Activated CD4-positive, alpha-beta T cell treated with anti-CD3 and anti-CD28 coated beads for 36 hours (primary cell): ENCODE data around the gene SFXN2. TPM values are rescaled to one million over a fixed set of nuclear protein-coding genes. Genes with fewer than 3 reads are reported as not detected.

Experiments used
- ATAC-seq: fragments of 200-7000 bp; cut with Tn5 transposase; one replicate; pipeline ENCODE4 v1.10.0; 2021; ENCODE audit warnings: mild to moderate bottlenecking, moderate library complexity
- CTCF ChIA-PET: fragments of 350-600 bp; sonication (Branson Sonifier 250); formaldehyde crosslinking; loops from one replicate; lab custom pipeline; 2021; ENCODE audit warnings: antibody characterized with exemption; lab: Charles Lee
- POLR2A ChIA-PET: fragments of 350-600 bp; sonication (Branson Sonifier 250); formaldehyde crosslinking; loops from one replicate; lab custom pipeline; 2021; ENCODE audit warnings: antibody characterized with exemption, inconsistent platforms; lab: Charles Lee
- DNase-seq: peaks from one replicate; pipeline ENCODE4 v3.0.0-alpha.2; 2020
- H3K27ac Mint-ChIP-seq: one replicate; pipeline ENCODE4 v1.8.0; 2021; ENCODE audit warnings: mixed read lengths
- H3K27me3 Mint-ChIP-seq: one replicate; pipeline ENCODE4 v1.8.0; 2021; ENCODE audit warnings: mixed read lengths
- H3K36me3 Mint-ChIP-seq: one replicate; pipeline ENCODE4 v1.8.0; 2021; ENCODE audit warnings: low read depth, mixed read lengths
- H3K4me1 Mint-ChIP-seq: one replicate; pipeline ENCODE4 v1.8.0; 2021; ENCODE audit warnings: mixed read lengths
- H3K4me3 Mint-ChIP-seq: one replicate; pipeline ENCODE4 v1.8.0; 2021; ENCODE audit warnings: mild to moderate bottlenecking, moderate library complexity, mixed read lengths
- H3K9me3 Mint-ChIP-seq: one replicate; pipeline ENCODE4 v1.8.0; 2021; ENCODE audit warnings: low read depth, mixed read lengths
- intact Hi-C, 2 experiments: fragments of 100-400 bp; cut with DNase I in 1 of 2; cut with micrococcal nuclease in 1 of 2; formaldehyde crosslinking; loops; one replicate each; pipeline versions ENCODE4 v1.14.2 to v1.15.1; 2022 to 2024; cut with DNase I, micrococcal nuclease
- total RNA-seq, 2 experiments: library from RNA; stranded (reverse); gene quantifications; one replicate each; pipeline ENCODE4 v1.2.3, GENCODE V29; 2021

Gene SFXN2
- total RNA-seq, 2 experiments from 2014 or later = 18.2 to 20.7 TPM

DNA sequence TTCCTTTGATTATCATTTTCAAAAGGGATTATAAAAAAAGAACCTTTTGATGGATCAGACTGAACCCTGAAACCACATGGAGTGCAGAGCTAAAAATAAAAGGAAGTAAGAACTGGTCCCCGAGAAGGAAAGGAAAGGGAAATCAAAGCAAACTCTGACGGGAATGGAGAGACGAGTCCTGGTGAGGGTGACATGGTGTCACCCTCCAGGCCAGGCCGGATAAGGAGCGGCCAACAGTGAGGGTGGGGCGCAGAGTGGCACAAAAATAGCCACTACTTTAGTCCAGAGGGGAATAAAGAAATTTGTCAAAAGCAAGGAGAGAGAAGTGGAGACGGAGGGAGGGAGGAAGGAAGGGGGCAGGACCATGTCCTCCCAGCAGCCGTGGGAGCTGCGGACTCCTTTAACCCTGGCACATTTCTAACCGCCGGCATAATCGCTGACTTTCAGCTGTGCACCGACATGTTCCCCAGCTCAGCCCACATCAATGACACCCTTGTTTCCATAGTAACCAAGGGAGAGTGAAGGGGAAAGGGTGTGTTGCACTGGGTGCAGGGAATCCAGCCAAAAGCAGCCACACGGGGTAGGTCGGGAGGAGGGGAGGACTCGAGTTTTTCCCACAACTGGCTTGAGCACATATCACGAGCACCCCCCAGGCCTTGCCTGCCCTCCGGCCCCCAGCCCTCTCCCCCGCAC is 40.5 kb upstream of the SFXN2 start:
- Mint-ChIP-seq H3K27ac (peak overlapping the region; percentile 55), H3K27me3 (no peaks in the 10 kb centered on the region), H3K36me3 (no peaks in the 10 kb centered on the region), H3K4me3 (peak overlapping the region; percentile 63), H3K9me3 (no peaks in the 10 kb centered on the region), H3K4me1 (peaks cover 43% of the 10 kb centered on the region)
- intact Hi-C loops = loop anchor here (1.0 to 2.0 kb wide), 3 partner anchors 28 to 69 kb away; partner anchors contain the start of genes ARL3 (in 1 of the 2), SFXN2 (in 1 of the 2) and WBP1L (in 1 of the 2)
- peak; percentile 81 for DNase-seq
- POLR2A ChIA-PET = interaction anchor here (0.9 to 1.2 kb wide), 2 partner anchors 28 to 34 kb away, joined by 5 read pairs; no protein-coding TSS in a partner anchor
- CTCF ChIA-PET = interaction anchor here (0.5 to 3.9 kb wide), 12 partner anchors 10 to 442 kb away, joined by 3 to 22 read pairs (median 3); partner anchors contain the start of genes ARL3 and TRIM8
- ATAC-seq = peak; percentile 93

DNA sequence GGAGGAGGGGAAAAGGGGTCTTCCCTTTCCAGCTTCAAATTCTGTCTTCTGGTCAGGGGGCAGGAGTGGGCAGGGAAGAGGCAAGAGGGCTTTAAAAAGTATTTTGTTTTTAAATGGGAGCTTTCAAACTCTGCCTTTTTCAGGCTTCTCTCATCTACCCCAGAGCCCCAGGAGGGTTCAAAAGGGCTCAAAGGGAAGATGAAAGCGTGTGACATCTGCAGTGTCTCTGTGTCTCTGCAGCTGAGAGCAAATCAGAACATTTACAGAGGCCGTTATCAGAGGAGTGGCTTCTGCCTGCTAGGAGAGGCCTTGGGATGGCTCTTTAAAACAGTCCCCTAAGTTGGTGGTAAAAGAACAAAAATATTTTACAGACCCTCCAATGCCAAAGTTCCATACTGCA is 39.9 kb upstream of the SFXN2 start:
- H3K27ac Mint-ChIP-seq = no peak overlapping the region
- DNase-seq (no peak), ATAC-seq (peak; percentile 47)
- peak overlapping the region; percentile 63 for H3K4me3 Mint-ChIP-seq
- H3K27me3 Mint-ChIP-seq = no peaks in the 10 kb centered on the region
- no peaks in the 10 kb centered on the region for H3K36me3 Mint-ChIP-seq
- peaks cover 43% of the 10 kb centered on the region for H3K4me1 Mint-ChIP-seq
- POLR2A ChIA-PET = interaction anchor here (1.0 to 1.2 kb wide), 2 partner anchors 10 to 28 kb away, joined by 3 to 5 read pairs; no protein-coding TSS in a partner anchor
- CTCF ChIA-PET = interaction anchor here (1.0 to 3.9 kb wide), 7 partner anchors 10 to 443 kb away, joined by 3 to 22 read pairs (median 5); partner anchors contain the start of genes ARL3 and TRIM8
- intact Hi-C loops = loop anchor here (1.0 to 2.0 kb wide), 3 partner anchors 28 to 68 kb away; partner anchors contain the start of genes ARL3 (in 1 of the 2), SFXN2 (in 1 of the 2) and WBP1L (in 1 of the 2)
- no peaks in the 10 kb centered on the region for H3K9me3 Mint-ChIP-seq

DNA sequence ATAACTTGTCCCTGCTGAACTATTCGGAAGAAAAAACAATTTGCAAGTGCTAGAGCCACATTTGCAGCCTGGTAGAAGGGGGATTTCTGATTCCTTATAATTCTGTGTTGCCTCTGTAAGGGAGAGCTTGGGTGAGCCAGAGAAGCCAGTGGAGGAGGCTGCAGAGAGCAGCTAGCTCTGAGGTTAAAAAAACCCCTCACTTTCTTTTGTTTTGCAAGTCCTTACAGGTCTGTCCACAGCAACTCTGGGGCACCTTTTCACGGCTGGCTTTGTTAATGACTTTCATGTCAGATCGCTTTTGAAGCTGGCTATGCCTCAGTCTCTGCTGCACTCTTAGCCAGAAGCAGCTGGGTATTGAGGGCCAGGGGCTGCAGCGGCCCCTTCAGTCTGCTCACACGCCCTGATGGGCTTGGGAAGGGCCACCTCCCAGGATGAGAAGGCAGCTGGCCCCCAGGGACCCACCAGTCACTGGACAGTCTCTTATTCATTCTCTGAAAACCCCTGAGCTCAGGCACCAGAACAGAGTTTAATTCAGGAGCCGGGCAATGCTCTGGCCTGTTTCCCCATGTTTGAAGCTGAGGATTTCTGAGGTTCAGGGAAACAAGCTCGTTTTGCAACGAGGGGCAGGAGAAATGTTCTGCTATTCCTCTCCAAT is 39.3 kb upstream of the SFXN2 start:
- intact Hi-C loops = loop anchor here (2.0 to 5.0 kb wide), 2 partner anchors 37 to 68 kb away; partner anchors contain the start of genes ARL3 (in 1 of the 2), SFXN2 (in 1 of the 2) and WBP1L (in 1 of the 2)
- Mint-ChIP-seq H3K36me3 (no peaks in the 10 kb centered on the region), H3K27me3 (no peaks in the 10 kb centered on the region), H3K4me3 (peak overlapping the region; percentile 63), H3K4me1 (peaks cover 43% of the 10 kb centered on the region), H3K9me3 (no peaks in the 10 kb centered on the region), H3K27ac (no peak overlapping the region)
- no peak for ATAC-seq
- ChIA-PET POLR2A (interaction anchor here (1.0 to 1.2 kb wide), 2 partner anchors 10 to 29 kb away, joined by 3 to 5 read pairs; no protein-coding TSS in a partner anchor), CTCF (interaction anchor here (0.6 to 3.9 kb wide), 12 partner anchors 9 to 60 kb away, joined by 3 to 22 read pairs (median 3); partner anchors contain the start of genes ARL3 and TRIM8)
- DNase-seq = no peak

DNA sequence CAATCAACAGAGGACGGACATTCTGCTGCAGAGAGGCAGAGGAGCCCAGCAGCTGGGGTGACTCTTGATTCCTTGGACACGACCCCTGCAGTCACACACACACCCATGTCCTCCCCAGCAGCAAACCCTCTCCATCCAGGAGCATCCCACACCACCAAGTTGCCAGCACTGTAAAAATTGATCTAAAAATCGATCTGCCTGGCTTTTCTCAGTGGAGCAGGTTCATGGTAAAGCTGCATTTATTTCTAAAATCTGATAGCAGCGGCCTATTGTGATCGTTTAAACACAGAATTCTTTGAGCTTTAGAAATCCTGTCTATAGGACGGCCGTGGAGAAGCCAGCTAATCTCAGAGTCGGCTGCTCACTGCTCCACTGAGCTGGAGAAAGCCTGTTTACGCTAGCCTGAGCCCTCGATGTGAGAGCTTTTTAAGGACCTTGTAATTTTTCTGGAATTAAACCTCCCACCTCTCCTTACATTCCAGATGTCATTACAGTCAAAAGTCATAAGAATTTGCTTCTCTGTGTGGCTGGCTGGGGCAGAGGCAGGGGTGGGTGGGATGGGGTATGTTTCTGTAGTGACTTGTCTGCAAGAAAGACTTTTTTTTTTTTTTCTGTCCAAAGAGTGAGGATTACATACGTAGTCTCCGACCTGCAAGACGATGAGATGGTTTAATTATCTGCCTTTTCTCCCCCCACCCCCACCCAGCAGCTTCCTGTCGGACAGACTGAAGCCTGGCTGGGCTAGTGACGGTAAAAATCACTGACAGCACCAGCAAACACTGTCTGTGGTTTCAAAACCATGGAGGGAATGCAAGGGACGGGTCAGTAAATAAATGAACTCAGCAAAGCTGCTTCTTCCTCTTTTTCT is 38.5 kb upstream of the SFXN2 start:
- H3K27me3 Mint-ChIP-seq = no peaks in the 10 kb centered on the region
- DNase-seq (no peak), ATAC-seq (no peak)
- H3K4me1 Mint-ChIP-seq = peaks cover 43% of the 10 kb centered on the region
- ChIA-PET CTCF (interaction anchor here (0.6 to 3.9 kb wide), 12 partner anchors 8 to 215 kb away, joined by 3 to 22 read pairs (median 4); partner anchors contain the start of gene ARL3), POLR2A (interaction anchor here (0.7 to 1.2 kb wide), 2 partner anchors 9 to 30 kb away, joined by 5 read pairs; no protein-coding TSS in a partner anchor)
- intact Hi-C loops = loop anchor here (2.0 to 5.0 kb wide), 2 partner anchors 36 to 67 kb away; partner anchors contain the start of genes ARL3 (in 1 of the 2), SFXN2 (in 1 of the 2) and WBP1L (in 1 of the 2)
- H3K36me3 Mint-ChIP-seq = no peaks in the 10 kb centered on the region
- no peak overlapping the region for H3K27ac Mint-ChIP-seq
- no peak overlapping the region for H3K4me3 Mint-ChIP-seq
- H3K9me3 Mint-ChIP-seq = no peaks in the 10 kb centered on the region

DNA sequence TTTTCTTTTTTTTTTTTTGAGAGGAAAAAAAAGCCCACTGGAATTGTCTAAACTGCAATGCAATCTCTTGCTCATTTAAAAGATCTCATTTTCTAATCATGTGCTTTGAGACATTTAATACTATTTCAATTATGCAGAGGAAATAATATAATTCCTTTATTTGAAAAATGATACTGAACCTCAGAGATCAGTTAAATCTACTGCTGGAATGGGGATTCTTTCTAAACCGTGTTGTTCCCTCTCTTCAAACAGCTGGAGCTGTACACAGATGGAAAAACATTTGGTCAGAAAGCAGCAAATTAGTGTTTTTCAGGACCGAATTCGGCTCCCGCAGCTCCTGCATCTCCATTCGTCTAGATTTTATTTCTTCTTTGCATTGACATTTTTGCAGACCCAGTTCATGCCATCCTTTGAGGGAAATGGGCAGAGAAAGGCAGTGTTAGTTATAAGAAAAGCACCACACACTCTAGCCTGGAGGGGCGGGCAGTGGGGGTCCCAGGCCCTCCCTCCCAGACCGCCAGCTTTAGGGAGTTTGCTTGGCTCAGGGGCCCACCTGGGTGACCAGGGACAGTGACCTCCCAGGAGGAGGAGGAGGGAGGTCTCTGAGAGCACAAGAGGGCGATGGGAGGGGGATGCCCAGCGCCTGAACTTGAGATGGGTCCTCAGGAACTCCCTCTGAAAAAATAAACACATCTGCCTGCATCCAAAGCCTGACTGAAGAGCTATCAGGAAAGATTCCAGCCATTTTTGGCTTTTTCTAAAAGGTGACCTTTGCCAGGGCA is 37.7 kb upstream of the SFXN2 start:
- DNase-seq (no peak), ATAC-seq (no peak)
- H3K4me1 Mint-ChIP-seq = peaks cover 48% of the 10 kb centered on the region
- intact Hi-C loops = loop anchor here in 1 of 2 experiments (5.0 kb wide), 1 partner anchor 36 kb away; the partner anchor contains the start of genes ARL3 and SFXN2
- ChIA-PET POLR2A (interaction anchor here (0.7 to 1.1 kb wide), 2 partner anchors 10 to 32 kb away, joined by 3 to 5 read pairs; partner anchors contain the start of gene TRIM8), CTCF (interaction anchor here (0.6 to 3.9 kb wide), 7 partner anchors 8 to 216 kb away, joined by 3 to 22 read pairs (median 4); partner anchors contain the start of gene ARL3)
- no peaks in the 10 kb centered on the region for H3K27me3 Mint-ChIP-seq
- no peaks in the 10 kb centered on the region for H3K9me3 Mint-ChIP-seq
- peak overlapping the region; percentile 30 for H3K27ac Mint-ChIP-seq
- no peak overlapping the region for H3K4me3 Mint-ChIP-seq
- peaks cover 5% of the 10 kb centered on the region for H3K36me3 Mint-ChIP-seq

DNA sequence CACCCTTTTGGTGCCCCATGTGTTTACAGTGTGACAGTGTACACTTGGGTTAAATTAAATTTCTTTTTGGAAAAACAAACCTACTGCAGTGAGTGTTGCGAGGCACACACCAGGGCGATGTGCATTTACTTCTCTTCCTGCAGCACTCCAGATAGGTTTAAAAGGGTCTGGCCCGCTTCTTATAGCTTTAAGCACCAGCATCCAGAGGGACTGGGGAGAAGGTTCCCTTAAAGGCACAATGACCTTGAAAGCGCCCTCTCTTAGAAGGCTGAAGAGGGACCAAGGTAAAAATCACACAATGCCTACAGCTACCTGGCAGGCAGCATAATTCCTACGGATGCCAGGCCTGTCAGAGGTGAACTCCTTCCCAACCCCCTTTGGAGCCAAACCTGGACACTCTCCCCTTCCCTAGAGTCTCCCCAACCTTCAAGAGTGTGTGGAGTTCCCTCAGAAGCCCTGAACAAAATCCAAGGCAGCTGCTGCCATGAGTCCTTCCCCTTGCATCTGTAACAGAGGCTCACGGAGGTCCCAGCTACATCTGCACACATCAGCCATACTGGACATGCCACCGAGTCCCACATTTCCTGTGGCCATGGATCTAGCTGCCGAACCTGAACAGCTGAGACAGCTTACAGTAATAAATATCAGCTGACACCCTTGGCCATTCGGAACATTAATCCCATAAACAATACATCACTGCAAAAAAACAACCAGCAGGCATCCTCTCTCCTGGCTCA is 36.9 kb upstream of the SFXN2 start:
- intact Hi-C loops = loop anchor here (2.0 to 5.0 kb wide), 2 partner anchors 21 to 35 kb away; partner anchors contain the start of genes ARL3 (in 1 of the 2) and SFXN2 (in 1 of the 2)
- POLR2A ChIA-PET = interaction anchor here (1.1 kb wide), 1 partner anchor 33 kb away, joined by 3 read pairs; the partner anchor contains the start of gene TRIM8

DNA sequence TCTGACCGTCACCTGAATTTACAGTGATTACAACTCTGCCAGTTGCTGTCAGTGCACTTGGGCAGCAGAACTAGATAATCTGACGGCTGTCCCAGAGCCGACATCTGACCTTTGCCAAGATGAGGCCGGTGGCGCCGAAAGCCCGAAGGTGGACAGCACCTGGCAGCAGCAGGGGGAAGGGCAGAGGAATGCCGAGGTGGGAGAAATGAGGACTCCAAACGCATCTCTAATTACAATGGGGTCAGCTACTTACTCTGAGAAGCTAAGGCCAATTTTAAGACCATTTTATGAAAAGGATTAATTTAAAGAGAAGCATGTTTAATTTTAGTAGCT is 36.4 kb upstream of the SFXN2 start:
- intact Hi-C loops = loop anchor here (2.0 to 5.0 kb wide), 2 partner anchors 21 to 34 kb away; partner anchors contain the start of genes ARL3 (in 1 of the 2) and SFXN2 (in 1 of the 2)

More for the DNA sequence above, 36.9 kb upstream of the SFXN2 start:
- ATAC-seq = no peak
- Mint-ChIP-seq H3K4me3 (no peak overlapping the region), H3K27me3 (no peaks in the 10 kb centered on the region), H3K9me3 (no peaks in the 10 kb centered on the region), H3K27ac (no peak overlapping the region), H3K36me3 (peaks cover 9% of the 10 kb centered on the region), H3K4me1 (peaks cover 55% of the 10 kb centered on the region)
- CTCF ChIA-PET = interaction anchor here (0.6 to 1.2 kb wide), 6 partner anchors 8 to 1018 kb away, joined by 3 to 4 read pairs (median 3); partner anchors contain the start of genes ARL3 and SFXN2
- no peak for DNase-seq

DNA sequence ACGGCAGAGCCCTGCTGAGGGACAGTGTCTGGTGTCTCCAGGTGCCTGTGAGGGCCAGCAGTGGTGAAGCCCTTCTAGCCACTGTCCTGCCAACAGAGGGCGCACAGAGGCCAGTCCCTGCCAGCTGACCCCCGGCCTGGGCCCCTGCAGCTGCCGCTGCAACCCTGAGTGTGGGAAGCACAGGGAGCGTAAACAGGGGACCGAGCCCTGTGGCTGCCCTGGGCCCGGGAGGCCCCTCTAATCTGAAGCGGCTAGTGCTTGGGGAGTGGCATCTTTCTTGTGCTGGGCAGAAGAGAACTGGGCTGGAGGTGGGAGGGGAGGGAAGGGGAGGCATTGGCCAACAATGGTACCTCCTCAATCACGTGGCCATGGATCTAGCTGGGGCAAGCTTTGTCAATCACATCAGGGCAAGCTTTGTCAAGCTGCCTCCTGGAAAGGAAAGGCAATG is 35.6 kb upstream of the SFXN2 start:
- no peak overlapping the region for H3K27ac Mint-ChIP-seq
- no peaks in the 10 kb centered on the region for H3K9me3 Mint-ChIP-seq
- intact Hi-C loops = loop anchor here (2.0 to 5.0 kb wide), 2 partner anchors 20 to 33 kb away; partner anchors contain the start of genes ARL3 (in 1 of the 2) and SFXN2 (in 1 of the 2)
- H3K4me3 Mint-ChIP-seq = no peak overlapping the region
- H3K36me3 Mint-ChIP-seq = peaks cover 9% of the 10 kb centered on the region
- no peaks in the 10 kb centered on the region for H3K27me3 Mint-ChIP-seq
- DNase-seq (peak; percentile 53), ATAC-seq (no peak)
- CTCF ChIA-PET = interaction anchor here (0.5 to 1.4 kb wide), 5 partner anchors 9 to 327 kb away, joined by 3 to 4 read pairs (median 3); partner anchors contain the start of genes ARL3 and SFXN2
- POLR2A ChIA-PET = no interaction called here
- peaks cover 45% of the 10 kb centered on the region for H3K4me1 Mint-ChIP-seq

More for the DNA sequence above, 36.4 kb upstream of the SFXN2 start:
- H3K9me3 Mint-ChIP-seq = no peaks in the 10 kb centered on the region
- H3K36me3 Mint-ChIP-seq = peaks cover 9% of the 10 kb centered on the region
- CTCF ChIA-PET = interaction anchor here (0.6 to 1.2 kb wide), 4 partner anchors 29 to 1018 kb away, joined by 3 to 4 read pairs (median 3); partner anchors contain the start of genes ARL3 and SFXN2
- ATAC-seq = no peak
- POLR2A ChIA-PET = interaction anchor here (1.1 kb wide), 1 partner anchor 33 kb away, joined by 3 read pairs; the partner anchor contains the start of gene TRIM8
- H3K27ac Mint-ChIP-seq = no peak overlapping the region
- no peaks in the 10 kb centered on the region for H3K27me3 Mint-ChIP-seq
- H3K4me3 Mint-ChIP-seq = no peak overlapping the region
- DNase-seq = no peak
- H3K4me1 Mint-ChIP-seq = peaks cover 53% of the 10 kb centered on the region
